CD4-positive, alpha-beta T cell treated with Interleukin-17A for 1 hour (primary cell): Measurements from ENCODE around the gene ZNF398.
"Not testable (repeated sequence)": the region's sequence is repeated elsewhere in the genome, so short reads cannot be mapped to it uniquely, and the experiment has no call there.

Source experiments
- DNase-seq: peaks from one replicate; pipeline ENCODE4 v3.0.0-alpha.2; 2020

Gene ZNF398

GRCh38 chr7:149198161-149198816, 51.0 kb downstream of the ZNF398 start:
- no peak for DNase-seq

- no peak for DNase-seq
Observed at GRCh38 chr7:149199234-149199995, 52.2 kb downstream of the ZNF398 start.

- no peak for DNase-seq
Observed at GRCh38 chr7:149202831-149203231, 55.6 kb downstream of the ZNF398 start.

- DNase-seq: no peak
Observed at GRCh38 chr7:149205690-149206381, 58.6 kb downstream of the ZNF398 start.

GRCh38 chr7:149207324-149208035, 60.2 kb downstream of the ZNF398 start:
- no peak for DNase-seq

GRCh38 chr7:149209518-149210269, 62.4 kb downstream of the ZNF398 start:
- peak; percentile 63 for DNase-seq

GRCh38 chr7:149210551-149210950, 63.3 kb downstream of the ZNF398 start:
- no peak for DNase-seq

GRCh38 chr7:149214020-149214720, 66.9 kb downstream of the ZNF398 start:
- no peak for DNase-seq

GRCh38 chr7:149216402-149216801, 69.1 kb downstream of the ZNF398 start:
- no peak for DNase-seq

- DNase-seq: no peak
Observed at GRCh38 chr7:149217570-149217969, 70.3 kb downstream of the ZNF398 start.

GRCh38 chr7:149218469-149219420, 71.5 kb downstream of the ZNF398 start:
- no peak for DNase-seq

- DNase-seq: no peak
Observed at GRCh38 chr7:149220534-149220933, 73.3 kb downstream of the ZNF398 start.

- DNase-seq: no peak
Observed at GRCh38 chr7:149223176-149223575, 75.9 kb downstream of the ZNF398 start.

- DNase-seq: no peak
Observed at GRCh38 chr7:149223761-149224160, 76.5 kb downstream of the ZNF398 start.

- no peak for DNase-seq
Observed at GRCh38 chr7:149224352-149224751, 77.1 kb downstream of the ZNF398 start.

GRCh38 chr7:149225106-149225505, 77.9 kb downstream of the ZNF398 start:
- DNase-seq: no peak

GRCh38 chr7:149225656-149226055, 78.4 kb downstream of the ZNF398 start:
- no peak for DNase-seq

- not testable (repeated sequence) for DNase-seq
Observed at GRCh38 chr7:149226366-149226765, 79.1 kb downstream of the ZNF398 start.

GRCh38 chr7:149226840-149227494, 79.7 kb downstream of the ZNF398 start:
- no peak for DNase-seq
